K562 (cell line): ENCODE measurements around the gene BCKDK. TPM values are rescaled to one million over a fixed set of nuclear protein-coding genes. Genes with fewer than 3 reads are reported as not detected.
A peak's percentile ranks its signal among the peaks of the same experiment; 100 is the strongest.

Source experiments
- GABPB1 ChIP-seq: sonication (generic); formaldehyde crosslinking; IDR thresholded peaks from 2 replicates; pipeline ENCODE4 v1.8.0; 2022; ENCODE audit warnings: mild to moderate bottlenecking, missing genetic modification reagents
- ZNF212 ChIP-seq: fragments of 450-650 bp; formaldehyde crosslinking; IDR thresholded peaks from 2 replicates; pipeline ENCODE4 v1.4.0; 2020; ENCODE audit warnings: mild to moderate bottlenecking
- polyA plus RNA-seq, 8 experiments: library from polyadenylated mRNA; depleted of rRNA in 4 of 8; stranded (reverse) in 5 of 8; unstranded in 3 of 8; fragments of >200 nt; fragmentation: Nextera tagmentation in 2 of 8; fragmentation: Illumina TruSeq in 1 of 8; extraction: Ambion mirVana in 2 of 8; extraction: Trizol in 1 of 8; gene quantifications; 2 replicates each; pipeline versions ENCODE4 v1.2.1 to v1.2.3, GENCODE V29; 2011 to 2014; ENCODE audit warnings: inconsistent platforms in 1 of 8, missing spikeins in 1 of 8
- total RNA-seq, 7 experiments: library from RNA; depleted of rRNA in 6 of 7; stranded (reverse); fragments of >200 nt in 6 of 7; fragmentation: Illumina TruSeq in 2 of 7; extraction: Trizol in 2 of 7; gene quantifications; 2 replicates each; pipeline versions ENCODE4 v1.2.1 to v1.2.3, GENCODE V29; 2011 to 2021; ENCODE audit warnings: low replicate concordance in 1 of 7
- TF ChIP-seq, protein P1 (sequence below): fragments of 450-650 bp; IDR thresholded peaks from 2 replicates; pipeline ENCODE4 v1.6.1; 2016; ENCODE audit warnings: mild to moderate bottlenecking, moderate library complexity
- TF ChIP-seq, protein P2 (sequence below): sonication (generic); formaldehyde crosslinking; IDR thresholded peaks from 2 replicates; pipeline ENCODE4 v1.8.1; 2023; ENCODE audit warnings: mild to moderate bottlenecking, missing genetic modification reagents

BCKDK gene
- total and polyA plus RNA-seq, 9 of the 15 experiments (the other 6 are each of a cell fraction or from before 2014, with no cell fraction given), result 0.58 to 34.8 (median 13.1) TPM

DNA sequence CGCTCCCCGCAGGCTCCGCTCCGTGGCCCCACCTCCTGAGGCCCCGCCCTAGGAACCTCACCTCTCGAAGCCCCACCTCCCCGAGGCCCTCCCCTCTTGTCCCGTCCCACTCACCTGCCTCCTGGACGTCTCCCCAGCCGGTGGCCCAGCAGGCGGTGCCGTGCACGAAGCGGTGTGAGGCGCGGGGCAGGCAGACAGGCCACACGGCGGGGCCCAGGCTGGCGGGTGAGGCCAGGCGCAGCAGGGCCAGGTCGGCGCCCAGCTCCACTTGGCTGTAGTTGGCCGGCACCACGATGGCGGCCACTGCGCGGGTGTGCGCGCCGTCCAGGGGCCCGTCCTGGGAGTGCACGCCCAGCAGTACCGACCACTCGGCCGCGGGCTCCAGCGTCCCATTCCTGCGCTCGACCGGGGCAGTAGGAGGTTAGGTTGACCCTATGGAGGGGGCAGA, 40.1 kb downstream of the BCKDK start (continued):
- TF ChIP-seq, protein P1, sequence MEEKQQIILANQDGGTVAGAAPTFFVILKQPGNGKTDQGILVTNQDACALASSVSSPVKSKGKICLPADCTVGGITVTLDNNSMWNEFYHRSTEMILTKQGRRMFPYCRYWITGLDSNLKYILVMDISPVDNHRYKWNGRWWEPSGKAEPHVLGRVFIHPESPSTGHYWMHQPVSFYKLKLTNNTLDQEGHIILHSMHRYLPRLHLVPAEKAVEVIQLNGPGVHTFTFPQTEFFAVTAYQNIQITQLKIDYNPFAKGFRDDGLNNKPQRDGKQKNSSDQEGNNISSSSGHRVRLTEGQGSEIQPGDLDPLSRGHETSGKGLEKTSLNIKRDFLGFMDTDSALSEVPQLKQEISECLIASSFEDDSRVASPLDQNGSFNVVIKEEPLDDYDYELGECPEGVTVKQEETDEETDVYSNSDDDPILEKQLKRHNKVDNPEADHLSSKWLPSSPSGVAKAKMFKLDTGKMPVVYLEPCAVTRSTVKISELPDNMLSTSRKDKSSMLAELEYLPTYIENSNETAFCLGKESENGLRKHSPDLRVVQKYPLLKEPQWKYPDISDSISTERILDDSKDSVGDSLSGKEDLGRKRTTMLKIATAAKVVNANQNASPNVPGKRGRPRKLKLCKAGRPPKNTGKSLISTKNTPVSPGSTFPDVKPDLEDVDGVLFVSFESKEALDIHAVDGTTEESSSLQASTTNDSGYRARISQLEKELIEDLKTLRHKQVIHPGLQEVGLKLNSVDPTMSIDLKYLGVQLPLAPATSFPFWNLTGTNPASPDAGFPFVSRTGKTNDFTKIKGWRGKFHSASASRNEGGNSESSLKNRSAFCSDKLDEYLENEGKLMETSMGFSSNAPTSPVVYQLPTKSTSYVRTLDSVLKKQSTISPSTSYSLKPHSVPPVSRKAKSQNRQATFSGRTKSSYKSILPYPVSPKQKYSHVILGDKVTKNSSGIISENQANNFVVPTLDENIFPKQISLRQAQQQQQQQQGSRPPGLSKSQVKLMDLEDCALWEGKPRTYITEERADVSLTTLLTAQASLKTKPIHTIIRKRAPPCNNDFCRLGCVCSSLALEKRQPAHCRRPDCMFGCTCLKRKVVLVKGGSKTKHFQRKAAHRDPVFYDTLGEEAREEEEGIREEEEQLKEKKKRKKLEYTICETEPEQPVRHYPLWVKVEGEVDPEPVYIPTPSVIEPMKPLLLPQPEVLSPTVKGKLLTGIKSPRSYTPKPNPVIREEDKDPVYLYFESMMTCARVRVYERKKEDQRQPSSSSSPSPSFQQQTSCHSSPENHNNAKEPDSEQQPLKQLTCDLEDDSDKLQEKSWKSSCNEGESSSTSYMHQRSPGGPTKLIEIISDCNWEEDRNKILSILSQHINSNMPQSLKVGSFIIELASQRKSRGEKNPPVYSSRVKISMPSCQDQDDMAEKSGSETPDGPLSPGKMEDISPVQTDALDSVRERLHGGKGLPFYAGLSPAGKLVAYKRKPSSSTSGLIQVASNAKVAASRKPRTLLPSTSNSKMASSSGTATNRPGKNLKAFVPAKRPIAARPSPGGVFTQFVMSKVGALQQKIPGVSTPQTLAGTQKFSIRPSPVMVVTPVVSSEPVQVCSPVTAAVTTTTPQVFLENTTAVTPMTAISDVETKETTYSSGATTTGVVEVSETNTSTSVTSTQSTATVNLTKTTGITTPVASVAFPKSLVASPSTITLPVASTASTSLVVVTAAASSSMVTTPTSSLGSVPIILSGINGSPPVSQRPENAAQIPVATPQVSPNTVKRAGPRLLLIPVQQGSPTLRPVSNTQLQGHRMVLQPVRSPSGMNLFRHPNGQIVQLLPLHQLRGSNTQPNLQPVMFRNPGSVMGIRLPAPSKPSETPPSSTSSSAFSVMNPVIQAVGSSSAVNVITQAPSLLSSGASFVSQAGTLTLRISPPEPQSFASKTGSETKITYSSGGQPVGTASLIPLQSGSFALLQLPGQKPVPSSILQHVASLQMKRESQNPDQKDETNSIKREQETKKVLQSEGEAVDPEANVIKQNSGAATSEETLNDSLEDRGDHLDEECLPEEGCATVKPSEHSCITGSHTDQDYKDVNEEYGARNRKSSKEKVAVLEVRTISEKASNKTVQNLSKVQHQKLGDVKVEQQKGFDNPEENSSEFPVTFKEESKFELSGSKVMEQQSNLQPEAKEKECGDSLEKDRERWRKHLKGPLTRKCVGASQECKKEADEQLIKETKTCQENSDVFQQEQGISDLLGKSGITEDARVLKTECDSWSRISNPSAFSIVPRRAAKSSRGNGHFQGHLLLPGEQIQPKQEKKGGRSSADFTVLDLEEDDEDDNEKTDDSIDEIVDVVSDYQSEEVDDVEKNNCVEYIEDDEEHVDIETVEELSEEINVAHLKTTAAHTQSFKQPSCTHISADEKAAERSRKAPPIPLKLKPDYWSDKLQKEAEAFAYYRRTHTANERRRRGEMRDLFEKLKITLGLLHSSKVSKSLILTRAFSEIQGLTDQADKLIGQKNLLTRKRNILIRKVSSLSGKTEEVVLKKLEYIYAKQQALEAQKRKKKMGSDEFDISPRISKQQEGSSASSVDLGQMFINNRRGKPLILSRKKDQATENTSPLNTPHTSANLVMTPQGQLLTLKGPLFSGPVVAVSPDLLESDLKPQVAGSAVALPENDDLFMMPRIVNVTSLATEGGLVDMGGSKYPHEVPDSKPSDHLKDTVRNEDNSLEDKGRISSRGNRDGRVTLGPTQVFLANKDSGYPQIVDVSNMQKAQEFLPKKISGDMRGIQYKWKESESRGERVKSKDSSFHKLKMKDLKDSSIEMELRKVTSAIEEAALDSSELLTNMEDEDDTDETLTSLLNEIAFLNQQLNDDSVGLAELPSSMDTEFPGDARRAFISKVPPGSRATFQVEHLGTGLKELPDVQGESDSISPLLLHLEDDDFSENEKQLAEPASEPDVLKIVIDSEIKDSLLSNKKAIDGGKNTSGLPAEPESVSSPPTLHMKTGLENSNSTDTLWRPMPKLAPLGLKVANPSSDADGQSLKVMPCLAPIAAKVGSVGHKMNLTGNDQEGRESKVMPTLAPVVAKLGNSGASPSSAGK, result peak; percentile 63
- TF ChIP-seq, protein P2, sequence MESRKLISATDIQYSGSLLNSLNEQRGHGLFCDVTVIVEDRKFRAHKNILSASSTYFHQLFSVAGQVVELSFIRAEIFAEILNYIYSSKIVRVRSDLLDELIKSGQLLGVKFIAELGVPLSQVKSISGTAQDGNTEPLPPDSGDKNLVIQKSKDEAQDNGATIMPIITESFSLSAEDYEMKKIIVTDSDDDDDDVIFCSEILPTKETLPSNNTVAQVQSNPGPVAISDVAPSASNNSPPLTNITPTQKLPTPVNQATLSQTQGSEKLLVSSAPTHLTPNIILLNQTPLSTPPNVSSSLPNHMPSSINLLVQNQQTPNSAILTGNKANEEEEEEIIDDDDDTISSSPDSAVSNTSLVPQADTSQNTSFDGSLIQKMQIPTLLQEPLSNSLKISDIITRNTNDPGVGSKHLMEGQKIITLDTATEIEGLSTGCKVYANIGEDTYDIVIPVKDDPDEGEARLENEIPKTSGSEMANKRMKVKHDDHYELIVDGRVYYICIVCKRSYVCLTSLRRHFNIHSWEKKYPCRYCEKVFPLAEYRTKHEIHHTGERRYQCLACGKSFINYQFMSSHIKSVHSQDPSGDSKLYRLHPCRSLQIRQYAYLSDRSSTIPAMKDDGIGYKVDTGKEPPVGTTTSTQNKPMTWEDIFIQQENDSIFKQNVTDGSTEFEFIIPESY (CRISPR knock-in tag), result peak; percentile 98
- TF ChIP-seq ZNF212 (CRISPR knock-in tag) (no peak), GABPB1 (CRISPR knock-in tag) (no peak)
